ENCODE measurements around the gene STK11IP.

The STK11IP gene

DNA sequence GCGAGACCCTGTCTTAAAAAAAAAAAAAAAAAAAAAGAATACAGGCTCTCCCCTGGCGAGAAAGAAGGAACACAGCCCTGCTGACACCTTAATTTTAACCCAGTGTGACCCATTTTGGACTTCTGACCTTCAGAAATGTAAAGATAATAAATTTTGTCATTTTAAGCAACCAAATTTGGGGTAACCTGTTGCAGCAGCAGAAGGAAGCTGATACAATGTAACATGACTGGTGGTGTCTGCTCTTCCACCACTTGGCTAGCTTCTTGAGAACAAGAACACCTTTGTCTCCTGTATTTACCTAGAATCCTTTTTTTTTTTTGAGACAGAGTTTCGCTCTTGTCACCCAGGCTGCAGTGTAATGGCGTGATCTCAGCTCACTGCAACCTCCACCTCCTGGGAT is 6.6 kb upstream of the STK11IP start:
- H3K4me3 ChIP-seq (ENCODE audit: severe bottlenecking): no peak overlapping the region
- TF ChIP-seq CTCF (IDR thresholded peaks at IDR 0.05; ENCODE audit: poor library complexity, severe bottlenecking): no peak
- no peaks in the 10 kb centered on the region for H3K36me3 ChIP-seq (ENCODE audit: low read depth)
- H3K27ac ChIP-seq (ENCODE audit: poor library complexity, severe bottlenecking): no peak overlapping the region
- DNase-seq (ENCODE audit: low spot score): no peak
- no peak for ATAC-seq (ENCODE audit: low read depth)
- no peaks in the 10 kb centered on the region for H3K27me3 ChIP-seq (ENCODE audit: insufficient read depth, poor library complexity, severe bottlenecking)
- no peaks in the 10 kb centered on the region for H3K9me3 ChIP-seq (ENCODE audit: severe bottlenecking)
- H3K4me1 ChIP-seq (ENCODE audit: insufficient read depth, poor library complexity, severe bottlenecking): no peaks in the 10 kb centered on the region

DNA sequence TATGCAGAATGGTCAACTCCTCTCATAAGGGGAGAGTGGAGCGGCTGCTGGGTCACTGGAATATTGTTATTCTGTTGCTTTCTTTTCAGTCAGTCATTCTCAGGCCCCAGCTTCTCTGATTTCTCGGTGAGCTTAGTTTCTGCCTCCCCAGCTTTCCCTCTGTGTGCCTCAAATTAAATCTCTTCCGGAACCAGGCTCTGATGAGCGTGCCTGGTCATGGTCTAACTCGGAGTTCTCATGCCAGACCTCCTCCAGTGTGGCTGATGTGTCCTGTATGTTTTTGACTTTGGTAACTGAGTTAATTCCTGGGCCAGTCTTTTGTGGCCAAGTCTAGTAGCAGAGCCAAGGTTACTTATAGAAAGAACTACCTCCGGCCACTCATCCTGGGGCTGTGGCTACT is 4.9 kb upstream of the STK11IP start:
- Histone ChIP-seq H3K36me3 (ENCODE audit: low read depth) (no peaks in the 10 kb centered on the region), H3K9me3 (ENCODE audit: severe bottlenecking) (no peaks in the 10 kb centered on the region)
- ATAC-seq (ENCODE audit: low read depth): no peak

DNA sequence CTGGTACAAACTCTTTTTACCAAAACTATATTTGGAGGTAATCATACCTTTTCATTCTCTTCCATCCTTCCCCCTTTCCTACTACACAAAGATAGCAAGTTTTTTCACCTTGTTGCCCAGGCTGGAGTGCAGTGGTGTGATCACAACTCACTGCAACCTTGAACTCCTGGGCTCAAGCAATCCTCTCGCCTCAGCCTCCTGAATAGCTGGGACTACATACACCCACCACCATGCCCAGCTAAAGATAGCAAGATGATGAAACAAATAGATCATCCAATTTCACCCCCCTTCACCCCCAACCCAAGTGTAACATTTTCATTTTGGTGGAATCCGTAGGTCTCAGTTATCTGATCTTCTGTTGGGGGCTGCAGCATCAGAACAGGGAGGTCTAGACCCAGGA is 4.5 kb upstream of the STK11IP start:
- no peak overlapping the region for H3K4me3 ChIP-seq (ENCODE audit: severe bottlenecking)
- DNase-seq (ENCODE audit: low spot score) (no peak), ATAC-seq (ENCODE audit: low read depth) (no peak)
- no peaks in the 10 kb centered on the region for H3K27me3 ChIP-seq (ENCODE audit: insufficient read depth, poor library complexity, severe bottlenecking)
- no peaks in the 10 kb centered on the region for H3K36me3 ChIP-seq (ENCODE audit: low read depth)
- H3K4me1 ChIP-seq (ENCODE audit: insufficient read depth, poor library complexity, severe bottlenecking): no peaks in the 10 kb centered on the region
- no peak for TF ChIP-seq CTCF (IDR thresholded peaks at IDR 0.05; ENCODE audit: poor library complexity, severe bottlenecking)
- no peak overlapping the region for H3K27ac ChIP-seq (ENCODE audit: poor library complexity, severe bottlenecking)
- H3K9me3 ChIP-seq (ENCODE audit: severe bottlenecking): no peaks in the 10 kb centered on the region

More for the DNA sequence above, 4.9 kb upstream of the STK11IP start:
- DNase-seq (ENCODE audit: low spot score): no peak
- Histone ChIP-seq H3K27me3 (ENCODE audit: insufficient read depth, poor library complexity, severe bottlenecking) (no peaks in the 10 kb centered on the region), H3K4me1 (ENCODE audit: insufficient read depth, poor library complexity, severe bottlenecking) (no peaks in the 10 kb centered on the region), H3K4me3 (ENCODE audit: severe bottlenecking) (no peak overlapping the region), H3K27ac (ENCODE audit: poor library complexity, severe bottlenecking) (no peak overlapping the region)
- no peak for TF ChIP-seq CTCF (IDR thresholded peaks at IDR 0.05; ENCODE audit: poor library complexity, severe bottlenecking)

GRCh38 chr2:219595256-219595655 is 2.4 kb upstream of the STK11IP start:
- no peak for ATAC-seq (ENCODE audit: low read depth)
- no peaks in the 10 kb centered on the region for H3K9me3 ChIP-seq (ENCODE audit: severe bottlenecking)
- H3K4me1 ChIP-seq (ENCODE audit: insufficient read depth, poor library complexity, severe bottlenecking): no peaks in the 10 kb centered on the region
- no peak overlapping the region for H3K4me3 ChIP-seq (ENCODE audit: severe bottlenecking)
- no peak for DNase-seq (ENCODE audit: low spot score)
- no peaks in the 10 kb centered on the region for H3K36me3 ChIP-seq (ENCODE audit: low read depth)
- no peaks in the 10 kb centered on the region for H3K27me3 ChIP-seq (ENCODE audit: insufficient read depth, poor library complexity, severe bottlenecking)
- H3K27ac ChIP-seq (ENCODE audit: poor library complexity, severe bottlenecking): no peak overlapping the region
- no peak for TF ChIP-seq CTCF (IDR thresholded peaks at IDR 0.05; ENCODE audit: poor library complexity, severe bottlenecking)

DNA sequence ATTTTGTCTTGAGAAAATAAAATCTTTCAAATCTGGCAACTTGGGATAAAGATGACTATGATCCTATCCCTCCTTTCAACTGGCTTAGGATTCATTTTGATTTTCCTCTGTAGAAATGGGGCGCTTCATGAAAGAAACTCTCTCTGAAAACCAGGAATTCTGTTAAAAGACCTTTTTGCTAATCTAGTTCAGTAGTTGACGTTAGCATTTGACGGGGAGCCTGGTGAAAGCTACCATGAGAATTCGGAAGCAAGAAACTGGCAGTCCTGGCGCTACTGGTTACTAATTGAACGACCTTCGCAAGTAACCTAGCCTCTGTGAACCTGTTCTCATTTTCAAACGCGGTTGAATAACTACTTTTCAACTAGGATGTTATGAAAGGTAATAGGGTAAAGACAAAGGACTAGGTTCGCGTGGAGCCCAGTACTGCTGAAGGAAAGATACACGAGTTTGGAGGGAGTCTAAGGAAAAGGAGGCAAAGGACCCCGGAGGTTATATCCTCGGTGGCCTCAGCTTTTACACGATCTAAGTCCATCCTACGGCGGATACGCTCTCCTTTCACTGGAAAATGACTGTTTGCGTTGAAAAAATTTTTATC is 604 bp upstream of the STK11IP start:
- peak overlapping the region; percentile 75 for H3K27ac ChIP-seq (ENCODE audit: poor library complexity, severe bottlenecking)
- ATAC-seq (ENCODE audit: low read depth): peak; percentile 2; the same call in 2 of the 3 replicates
- no peaks in the 10 kb centered on the region for H3K36me3 ChIP-seq (ENCODE audit: low read depth)
- no peaks in the 10 kb centered on the region for H3K27me3 ChIP-seq (ENCODE audit: insufficient read depth, poor library complexity, severe bottlenecking)
- H3K4me1 ChIP-seq (ENCODE audit: insufficient read depth, poor library complexity, severe bottlenecking): no peaks in the 10 kb centered on the region
- no peaks in the 10 kb centered on the region for H3K9me3 ChIP-seq (ENCODE audit: severe bottlenecking)
- no peak for TF ChIP-seq CTCF (IDR thresholded peaks at IDR 0.05; ENCODE audit: poor library complexity, severe bottlenecking)
- no peak for DNase-seq (ENCODE audit: low spot score)
- H3K4me3 ChIP-seq (ENCODE audit: severe bottlenecking): peak overlapping the region; percentile 63
